PFSK-1 (cell line): Measurements from ENCODE around the gene SYTL3.

Experiments used
- POLR2AphosphoS5 ChIP-seq: IDR thresholded peaks from 2 replicates; pipeline ENCODE4 v1.6.1; 2012; ENCODE audit warnings: low read depth, mild to moderate bottlenecking, control low read depth, low read length, moderate library complexity
- REST ChIP-seq, 2 experiments: IDR thresholded peaks; 2 replicates each; pipeline versions ENCODE4 v1.6.1 to v1.8.0; 2011 to 2012; ENCODE audit warnings: low read depth in 2 of 2, low read length in 2 of 2, control low read depth in 1 of 2, inconsistent platforms in 1 of 2, mild to moderate bottlenecking in 1 of 2, moderate library complexity in 1 of 2; ENCODE audit not compliant: insufficient read depth in 1 of 2
- SIN3A ChIP-seq: IDR thresholded peaks from 2 replicates; pipeline ENCODE4 v1.6.1; 2012; ENCODE audit warnings: mild to moderate bottlenecking, low read length, moderate library complexity, borderline replicate concordance; ENCODE audit not compliant: insufficient read depth
- TAF1 ChIP-seq: IDR thresholded peaks from 2 replicates; pipeline ENCODE4 v1.6.1; 2012; ENCODE audit warnings: low read length, control low read depth, borderline replicate concordance; ENCODE audit not compliant: insufficient read depth

- TF ChIP-seq POLR2AphosphoS5 (no peak), TAF1 (no peak), REST (IDR thresholded peaks at IDR 0.05; ENCODE audit: insufficient read depth in 1 of 2, low read depth in 2 of 2, low read length in 2 of 2) (no peak), SIN3A (no peak)
Observed at GRCh38 chr6:158762787-158763433, 113.1 kb downstream of the SYTL3 start.
